Ovary (tissue), 3 donors: Measurements from ENCODE around the gene C1orf116.

Experiments
- CTCF ChIP-seq, 3 donors: fragments of 450-650 bp in 2 of 3; fragments of 200-600 bp in 1 of 3; IDR thresholded peaks; one replicate each; pipeline versions ENCODE4 v1.5.1 to v1.8.0; 2016 to 2022; ENCODE audit warnings: antibody characterized with exemption in 3 of 3, mild to moderate bottlenecking in 1 of 3
- EP300 ChIP-seq: sonication (generic); formaldehyde crosslinking; IDR thresholded peaks from one replicate; pipeline ENCODE4 v1.6.1; 2017; ENCODE audit warnings: antibody characterized with exemption
- POLR2A ChIP-seq: fragments of 450-650 bp; IDR thresholded peaks from one replicate; pipeline ENCODE4 v1.6.1; 2017; ENCODE audit warnings: antibody characterized with exemption, mild to moderate bottlenecking, moderate library complexity
- donor health status: DM: no; HTN: no; CAD: no.

DNA sequence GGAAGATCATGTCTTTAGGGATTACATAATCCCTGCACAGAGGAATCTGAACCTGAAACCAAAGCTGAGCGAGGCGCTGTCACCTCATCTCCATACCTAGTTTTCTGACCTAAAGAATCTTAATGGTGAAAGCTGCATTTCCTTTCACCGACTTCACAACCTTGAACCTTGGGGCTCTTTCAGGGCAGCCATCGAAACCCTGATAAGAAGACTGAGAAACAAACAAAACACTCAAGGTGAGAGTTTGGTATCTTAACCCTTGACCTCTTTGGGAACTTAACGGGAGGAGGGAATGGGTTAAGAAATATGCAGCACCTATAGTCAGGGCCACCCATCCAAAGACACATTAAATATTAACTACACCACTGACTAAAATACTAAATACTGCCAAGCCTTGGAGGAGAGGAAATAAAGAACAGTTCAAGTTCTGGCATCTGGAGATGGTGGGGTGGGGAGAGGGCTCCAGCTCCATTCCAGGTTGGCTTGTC lies 2.0 kb downstream of the C1orf116 start:
- TF ChIP-seq POLR2A (no peak), CTCF (IDR thresholded peaks at IDR 0.05) (no peak), EP300 (no peak)
